OCI-LY3 (cell line): Measurements from ENCODE around the gene CALML4.

Source experiments
- EZH2phosphoT487 ChIP-seq: fragments of 200-600 bp; shearing (Covaris generic); IDR thresholded peaks from 2 replicates; pipeline ENCODE4 v1.6.1; 2018; ENCODE audit warnings: antibody characterized with exemption, mixed run types, low read depth
- TF ChIP-seq, protein P1 (sequence below): fragments of 200-600, 300-600 bp; sonication (generic); IDR thresholded peaks from 2 replicates; pipeline ENCODE4 v1.5.1; 2014; ENCODE audit warnings: antibody characterized with exemption, low read length, low read depth

DNA sequence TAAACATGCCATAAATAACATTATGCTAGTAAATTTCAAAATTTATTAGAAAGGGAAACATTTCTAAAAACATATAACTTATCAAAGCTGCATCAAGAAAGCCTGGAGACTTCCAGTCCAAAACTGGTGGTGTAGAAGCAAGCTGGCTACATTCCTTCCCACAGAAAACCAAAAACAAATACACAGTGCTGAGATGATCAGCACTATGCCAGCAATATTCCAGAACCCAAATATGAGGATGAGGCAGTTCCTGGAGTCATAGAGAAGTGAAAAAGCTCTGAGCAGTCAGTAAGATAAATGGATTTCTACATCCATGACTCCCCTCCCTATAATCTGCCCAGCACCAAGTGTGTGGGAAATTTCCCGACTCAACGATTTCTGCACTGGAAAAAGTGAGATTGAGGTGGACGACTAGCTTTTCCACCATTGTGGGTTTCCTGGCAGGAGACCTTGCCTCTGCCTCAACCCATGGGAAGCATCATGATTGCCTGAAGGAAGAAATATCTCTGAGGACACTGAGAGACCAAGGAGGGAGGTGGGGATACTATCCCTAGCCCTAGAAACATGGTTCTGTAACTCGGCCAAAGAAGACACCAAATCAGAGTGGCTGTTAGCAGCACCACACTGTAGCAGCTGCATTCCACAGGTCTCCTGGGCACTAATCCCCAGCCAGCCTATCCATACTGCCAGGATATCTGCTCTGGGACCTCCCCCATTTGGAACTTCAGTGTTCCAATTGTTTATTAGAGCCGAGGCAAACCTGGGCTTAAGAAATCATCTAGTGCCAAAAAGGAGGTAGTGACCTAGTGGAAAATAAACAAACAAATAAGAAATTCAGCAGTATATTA is 36.2 kb upstream of the CALML4 start:
- TF ChIP-seq, protein P1, sequence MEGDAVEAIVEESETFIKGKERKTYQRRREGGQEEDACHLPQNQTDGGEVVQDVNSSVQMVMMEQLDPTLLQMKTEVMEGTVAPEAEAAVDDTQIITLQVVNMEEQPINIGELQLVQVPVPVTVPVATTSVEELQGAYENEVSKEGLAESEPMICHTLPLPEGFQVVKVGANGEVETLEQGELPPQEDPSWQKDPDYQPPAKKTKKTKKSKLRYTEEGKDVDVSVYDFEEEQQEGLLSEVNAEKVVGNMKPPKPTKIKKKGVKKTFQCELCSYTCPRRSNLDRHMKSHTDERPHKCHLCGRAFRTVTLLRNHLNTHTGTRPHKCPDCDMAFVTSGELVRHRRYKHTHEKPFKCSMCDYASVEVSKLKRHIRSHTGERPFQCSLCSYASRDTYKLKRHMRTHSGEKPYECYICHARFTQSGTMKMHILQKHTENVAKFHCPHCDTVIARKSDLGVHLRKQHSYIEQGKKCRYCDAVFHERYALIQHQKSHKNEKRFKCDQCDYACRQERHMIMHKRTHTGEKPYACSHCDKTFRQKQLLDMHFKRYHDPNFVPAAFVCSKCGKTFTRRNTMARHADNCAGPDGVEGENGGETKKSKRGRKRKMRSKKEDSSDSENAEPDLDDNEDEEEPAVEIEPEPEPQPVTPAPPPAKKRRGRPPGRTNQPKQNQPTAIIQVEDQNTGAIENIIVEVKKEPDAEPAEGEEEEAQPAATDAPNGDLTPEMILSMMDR, result no peak
- no peak for TF ChIP-seq EZH2phosphoT487
